Measurements from ENCODE around the gene L3MBTL3.
"Not testable (repeated sequence)": the region's sequence is repeated elsewhere in the genome, so short reads cannot be mapped to it uniquely, and the experiment has no call there.

L3MBTL3 gene

DNA sequence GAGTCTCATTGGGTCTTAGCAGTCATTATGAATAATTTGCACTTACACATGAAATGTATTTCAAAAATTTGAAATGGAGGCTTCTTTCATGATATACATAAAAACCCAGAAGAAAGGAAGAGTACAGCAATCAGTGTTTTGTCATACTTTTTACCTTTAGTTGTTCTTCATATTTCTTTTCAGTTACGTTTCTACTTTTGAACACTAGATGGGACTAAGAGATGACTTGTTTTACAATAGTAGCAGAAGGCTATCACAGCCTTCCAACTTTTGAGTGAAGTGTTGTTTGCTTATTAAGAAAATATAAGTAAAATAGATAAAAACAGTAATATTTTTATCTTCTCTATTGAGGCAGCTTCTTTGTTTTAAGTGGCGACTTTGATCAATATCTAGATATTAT, 58.1 kb downstream of the L3MBTL3 start:
- DNase-seq, result no peak

- DNase-seq, result no peak
Observed at GRCh38 chr6:130090796-130091195, 72.4 kb downstream of the L3MBTL3 start.

DNA sequence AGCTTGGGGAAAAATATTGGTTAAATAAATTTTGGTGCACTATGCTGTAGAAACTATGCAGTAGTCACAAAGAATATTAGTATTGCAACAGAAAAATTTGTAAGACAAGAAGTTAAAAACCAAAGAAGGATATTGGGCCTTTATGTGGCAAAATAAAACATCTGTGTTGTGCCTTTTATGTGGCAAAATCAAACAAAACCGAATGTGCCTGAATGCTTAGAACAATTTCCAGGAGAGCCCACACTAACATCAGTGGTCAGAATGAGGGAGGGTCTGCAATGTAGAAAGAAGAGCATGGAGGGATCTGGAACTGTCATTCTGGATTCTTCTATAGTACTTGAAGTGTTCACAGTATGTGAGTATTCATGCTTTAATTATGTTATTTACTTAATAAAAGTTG, 75.2 kb downstream of the L3MBTL3 start:
- DNase-seq, result no peak

- DNase-seq, result no peak
Observed at GRCh38 chr6:130098317-130098716, 79.9 kb downstream of the L3MBTL3 start.

DNA sequence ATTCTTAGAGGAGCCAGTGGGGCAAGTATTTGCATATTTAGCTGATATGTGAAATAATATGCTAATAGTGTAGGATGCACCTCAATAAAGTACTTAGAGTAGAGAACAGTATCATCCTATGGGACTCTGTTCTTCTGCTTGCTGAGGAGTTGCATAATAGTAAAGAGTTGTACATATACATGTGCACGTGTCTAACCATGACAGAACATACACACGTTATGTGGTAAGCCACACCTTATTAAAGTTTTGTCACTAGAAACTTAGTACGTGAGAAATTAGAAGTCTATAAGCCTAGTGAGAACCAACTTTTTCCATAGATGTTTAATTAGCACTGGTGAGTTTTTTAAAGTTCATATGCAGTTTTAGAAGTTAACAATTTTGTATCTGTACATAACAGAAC, 80.7 kb downstream of the L3MBTL3 start:
- no peak for DNase-seq

- DNase-seq, result no peak
Observed at GRCh38 chr6:130105996-130106704, 87.8 kb downstream of the L3MBTL3 start.

- no peak for DNase-seq
Observed at GRCh38 chr6:130107710-130108109, 89.3 kb downstream of the L3MBTL3 start.

DNA sequence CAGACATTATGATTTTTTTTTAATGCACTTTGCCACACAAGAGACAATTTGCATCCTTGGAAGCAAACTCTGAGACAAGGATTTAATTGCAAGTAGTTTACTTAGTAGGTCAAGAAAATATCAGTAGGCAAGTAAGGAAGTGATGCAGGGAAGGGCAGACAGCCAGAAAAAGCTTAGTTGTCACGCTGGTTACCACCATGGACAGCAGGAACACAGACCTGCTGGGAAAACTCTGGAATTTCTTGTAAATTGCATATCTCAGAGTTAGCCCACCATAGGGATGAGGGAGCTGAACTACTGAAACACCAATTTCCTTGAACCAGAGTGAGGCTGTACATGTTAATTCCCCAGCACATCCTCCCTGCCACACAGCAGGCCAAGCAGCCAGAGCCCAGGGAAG, 92.7 kb downstream of the L3MBTL3 start:
- DNase-seq, result no peak

- DNase-seq, result no peak
Observed at GRCh38 chr6:130113201-130113710, 94.9 kb downstream of the L3MBTL3 start.

DNA sequence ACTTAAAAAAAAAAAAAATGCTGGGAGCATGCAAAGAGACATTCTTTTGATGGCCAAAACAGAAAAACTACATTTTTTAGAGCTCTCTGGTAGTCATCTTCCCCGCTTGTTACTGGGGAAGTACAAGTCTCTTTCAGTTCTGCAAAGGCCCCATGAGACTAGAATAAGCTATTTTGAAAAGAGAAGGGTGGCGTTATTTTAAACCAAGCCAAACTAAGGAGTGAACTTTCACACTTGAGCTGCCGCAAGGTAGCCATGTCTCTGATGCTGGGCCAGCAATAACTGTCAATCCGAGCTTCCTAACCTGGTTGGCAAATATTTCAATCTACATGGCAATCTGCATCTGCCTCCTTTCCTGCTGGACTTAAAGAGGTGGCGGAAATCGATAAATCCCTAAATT, 96.7 kb downstream of the L3MBTL3 start:
- no peak for DNase-seq

DNA sequence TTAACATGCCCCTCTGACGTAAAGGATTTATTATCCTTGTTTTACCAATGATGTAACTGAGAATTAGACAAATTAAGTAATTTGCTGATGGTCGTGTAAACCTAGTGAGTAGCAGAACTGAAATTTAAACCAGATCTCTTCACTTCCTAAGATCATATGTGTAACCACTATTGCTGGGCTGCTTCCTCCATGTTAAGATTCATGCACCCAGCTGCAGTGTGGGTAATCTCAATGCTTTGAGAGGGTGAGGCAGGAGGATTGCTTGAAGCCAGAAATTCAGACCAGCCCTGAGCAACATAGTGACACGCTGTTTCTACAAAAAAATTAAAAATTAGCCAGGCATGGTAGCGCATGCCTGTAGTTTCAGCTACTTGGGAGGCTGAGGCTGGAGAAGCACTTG, 97.9 kb downstream of the L3MBTL3 start:
- DNase-seq, result no peak

GRCh38 chr6:130117187-130117701, 98.9 kb downstream of the L3MBTL3 start:
- DNase-seq, result not testable (repeated sequence)

- DNase-seq, result no peak
Observed at GRCh38 chr6:130118236-130118635, 99.9 kb downstream of the L3MBTL3 start.

GRCh38 chr6:130119211-130119610, 100.8 kb downstream of the L3MBTL3 start:
- DNase-seq, result no peak

- no peak for DNase-seq
Observed at GRCh38 chr6:130120731-130121130, 102.3 kb downstream of the L3MBTL3 start.

DNA sequence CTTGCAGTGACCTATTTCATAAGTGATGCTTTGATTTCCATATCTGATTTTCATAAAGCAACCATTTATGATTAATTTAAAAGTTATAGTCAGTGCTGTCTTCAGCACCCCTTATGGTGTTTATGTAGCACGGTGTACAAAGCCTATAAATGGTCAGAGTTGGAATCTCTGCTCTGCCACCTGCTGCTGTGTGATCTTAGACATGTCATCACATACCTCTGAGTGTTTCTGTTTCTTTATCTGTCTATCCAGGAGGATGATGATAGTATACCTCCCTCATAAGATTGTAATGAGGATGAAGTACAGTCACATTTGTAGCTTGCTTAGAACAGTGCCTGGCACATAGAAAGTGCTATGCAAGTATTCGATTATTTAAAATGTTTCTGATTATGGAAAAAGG, 103.9 kb downstream of the L3MBTL3 start:
- DNase-seq, result no peak

DNA sequence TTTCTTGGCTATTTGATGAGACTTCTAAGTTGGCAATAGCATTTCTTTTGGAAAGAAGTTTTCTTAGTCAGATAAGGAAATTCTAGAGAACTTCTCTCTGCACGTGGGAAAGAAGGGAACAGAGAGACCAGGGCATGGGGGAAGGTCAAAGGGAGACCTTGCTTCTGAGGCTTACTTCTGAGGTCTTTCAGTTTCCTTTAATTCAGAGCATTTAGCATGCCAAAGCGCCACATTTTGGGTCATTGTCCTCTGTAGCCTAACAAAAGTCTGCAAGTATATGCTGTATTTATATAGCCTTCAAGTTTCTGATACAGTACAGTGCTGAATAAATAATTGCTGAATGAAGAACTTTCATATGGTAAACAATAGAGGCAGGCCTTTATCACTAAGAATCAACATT, 108.8 kb downstream of the L3MBTL3 start:
- DNase-seq, result no peak

DNA sequence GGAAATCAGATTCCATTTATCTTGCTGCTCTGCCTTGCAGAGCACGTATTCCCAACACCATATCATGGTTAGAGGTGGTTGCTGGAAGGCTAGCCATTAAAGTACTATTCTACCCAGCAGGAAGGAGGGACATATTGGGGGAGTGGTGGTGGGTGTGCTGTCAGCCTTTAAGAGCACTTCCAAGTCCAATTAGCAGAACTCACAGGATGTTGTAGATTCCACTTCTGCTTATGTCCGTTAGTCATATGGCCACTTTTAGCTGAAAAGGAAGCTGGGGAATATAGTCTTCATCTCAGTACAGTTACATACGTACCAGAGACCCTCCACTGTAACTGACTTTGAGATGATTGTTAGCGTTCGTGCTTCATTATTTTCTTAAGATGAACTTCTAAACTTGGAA, 109.9 kb downstream of the L3MBTL3 start:
- DNase-seq, result no peak

- peak; percentile 79 for DNase-seq
Observed at GRCh38 chr6:130129762-130130246, 111.4 kb downstream of the L3MBTL3 start.

GRCh38 chr6:130132286-130132701, 113.9 kb downstream of the L3MBTL3 start:
- no peak for DNase-seq

GRCh38 chr6:130134582-130134981, 116.2 kb downstream of the L3MBTL3 start:
- DNase-seq, result no peak

DNA sequence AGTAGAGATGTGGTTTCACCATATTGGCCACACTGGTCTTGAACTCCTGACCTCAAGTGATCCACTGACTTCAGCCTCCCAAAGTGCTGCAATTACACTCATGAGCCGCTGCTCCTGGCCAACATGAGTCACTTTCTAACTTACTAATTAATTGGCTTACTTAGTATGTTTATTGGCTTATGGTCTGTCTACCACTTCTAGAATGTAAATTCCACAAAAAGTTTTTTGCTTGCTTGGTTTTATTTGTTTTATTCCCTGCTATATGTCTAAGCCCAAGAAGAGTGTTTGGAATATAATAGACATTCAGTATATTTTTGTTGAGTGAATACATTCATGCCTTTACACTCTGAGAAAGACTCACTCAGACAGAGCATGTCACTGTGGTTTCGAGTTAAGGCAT, 118.4 kb downstream of the L3MBTL3 start:
- no peak for DNase-seq

- no peak for DNase-seq
Observed at GRCh38 chr6:130138116-130138908, 119.9 kb downstream of the L3MBTL3 start.

GRCh38 chr6:130138909-130139242, 120.5 kb downstream of the L3MBTL3 start:
- no peak for DNase-seq
